ENCODE results near the gene TRPM2.

TRPM2 gene

DNA sequence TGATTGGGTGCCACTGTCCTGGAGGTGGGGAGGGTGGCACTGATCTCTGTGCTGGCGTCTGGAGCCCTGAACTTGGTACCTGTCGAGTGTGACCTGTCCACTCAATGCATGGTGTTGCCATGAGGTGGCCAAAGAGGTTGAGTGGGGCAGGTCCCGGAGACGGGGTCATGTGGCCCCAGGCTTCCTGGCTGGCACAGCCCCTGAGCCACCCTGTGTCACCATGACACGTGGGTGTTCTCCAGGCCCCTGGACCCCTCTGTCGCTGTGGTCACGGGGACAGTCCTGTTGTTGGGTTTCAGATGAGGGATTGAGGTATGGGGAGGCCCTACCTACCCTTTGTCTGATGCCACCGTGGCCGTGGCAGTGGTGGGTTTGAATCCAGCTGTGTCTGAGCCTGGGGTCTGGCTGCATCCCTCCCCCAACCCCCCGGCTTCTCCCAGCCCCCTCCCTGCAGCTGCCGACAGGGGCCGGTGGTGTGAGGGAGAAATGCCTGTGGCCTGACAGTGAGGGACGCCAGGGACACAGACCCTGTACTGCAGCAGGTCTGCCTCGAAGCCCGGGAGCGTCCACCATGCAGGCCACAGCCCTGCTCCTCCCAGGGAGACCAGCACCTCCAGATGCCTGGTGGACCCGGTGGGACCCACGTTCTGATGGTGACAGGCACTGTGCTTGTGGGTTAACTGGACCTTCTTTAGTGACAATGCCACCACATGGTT, 12.0 kb downstream of the TRPM2 start:
- TF ChIP-seq, protein P1, sequence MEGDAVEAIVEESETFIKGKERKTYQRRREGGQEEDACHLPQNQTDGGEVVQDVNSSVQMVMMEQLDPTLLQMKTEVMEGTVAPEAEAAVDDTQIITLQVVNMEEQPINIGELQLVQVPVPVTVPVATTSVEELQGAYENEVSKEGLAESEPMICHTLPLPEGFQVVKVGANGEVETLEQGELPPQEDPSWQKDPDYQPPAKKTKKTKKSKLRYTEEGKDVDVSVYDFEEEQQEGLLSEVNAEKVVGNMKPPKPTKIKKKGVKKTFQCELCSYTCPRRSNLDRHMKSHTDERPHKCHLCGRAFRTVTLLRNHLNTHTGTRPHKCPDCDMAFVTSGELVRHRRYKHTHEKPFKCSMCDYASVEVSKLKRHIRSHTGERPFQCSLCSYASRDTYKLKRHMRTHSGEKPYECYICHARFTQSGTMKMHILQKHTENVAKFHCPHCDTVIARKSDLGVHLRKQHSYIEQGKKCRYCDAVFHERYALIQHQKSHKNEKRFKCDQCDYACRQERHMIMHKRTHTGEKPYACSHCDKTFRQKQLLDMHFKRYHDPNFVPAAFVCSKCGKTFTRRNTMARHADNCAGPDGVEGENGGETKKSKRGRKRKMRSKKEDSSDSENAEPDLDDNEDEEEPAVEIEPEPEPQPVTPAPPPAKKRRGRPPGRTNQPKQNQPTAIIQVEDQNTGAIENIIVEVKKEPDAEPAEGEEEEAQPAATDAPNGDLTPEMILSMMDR (IDR thresholded peaks at IDR 0.05; ENCODE audit: insufficient read depth, low read depth, low read length, missing control alignments), result no peak
- no peak for DNase-seq (ENCODE audit: low read depth)
- no peak overlapping the region for H3K4me3 ChIP-seq (ENCODE audit: low read depth, low read length)

DNA sequence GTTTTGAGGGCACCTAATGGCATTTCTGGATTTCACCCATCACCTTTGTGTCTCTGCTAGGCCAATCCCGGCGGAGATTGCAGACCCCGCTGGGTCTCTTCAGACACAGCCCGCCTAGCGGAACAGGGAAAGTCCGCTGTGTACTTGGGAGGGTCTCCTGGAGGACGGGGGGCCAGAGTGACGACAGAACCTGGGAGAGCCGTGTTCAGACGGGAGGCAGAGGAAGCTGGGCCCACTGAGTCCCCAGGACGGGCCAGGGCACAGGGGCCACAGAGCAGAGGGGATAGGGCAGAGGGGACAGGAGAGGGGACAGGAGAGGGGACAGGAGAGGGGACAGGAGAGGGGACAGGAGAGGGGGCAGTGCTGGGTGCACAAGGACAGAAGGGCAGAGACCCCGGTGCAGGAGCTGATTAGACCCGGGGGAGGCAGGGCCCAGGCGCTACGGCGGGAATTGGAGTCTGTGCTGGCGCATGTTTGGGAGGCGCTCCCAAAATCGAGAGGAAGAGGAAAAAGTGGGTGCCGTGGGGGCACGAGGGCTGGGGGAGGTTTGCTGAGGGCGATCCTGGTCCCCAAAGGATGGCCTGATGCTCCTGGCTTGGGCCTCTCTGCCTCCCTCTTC, 12.7 kb downstream of the TRPM2 start:
- H3K4me3 ChIP-seq (ENCODE audit: low read depth, low read length), result no peak overlapping the region

DNA sequence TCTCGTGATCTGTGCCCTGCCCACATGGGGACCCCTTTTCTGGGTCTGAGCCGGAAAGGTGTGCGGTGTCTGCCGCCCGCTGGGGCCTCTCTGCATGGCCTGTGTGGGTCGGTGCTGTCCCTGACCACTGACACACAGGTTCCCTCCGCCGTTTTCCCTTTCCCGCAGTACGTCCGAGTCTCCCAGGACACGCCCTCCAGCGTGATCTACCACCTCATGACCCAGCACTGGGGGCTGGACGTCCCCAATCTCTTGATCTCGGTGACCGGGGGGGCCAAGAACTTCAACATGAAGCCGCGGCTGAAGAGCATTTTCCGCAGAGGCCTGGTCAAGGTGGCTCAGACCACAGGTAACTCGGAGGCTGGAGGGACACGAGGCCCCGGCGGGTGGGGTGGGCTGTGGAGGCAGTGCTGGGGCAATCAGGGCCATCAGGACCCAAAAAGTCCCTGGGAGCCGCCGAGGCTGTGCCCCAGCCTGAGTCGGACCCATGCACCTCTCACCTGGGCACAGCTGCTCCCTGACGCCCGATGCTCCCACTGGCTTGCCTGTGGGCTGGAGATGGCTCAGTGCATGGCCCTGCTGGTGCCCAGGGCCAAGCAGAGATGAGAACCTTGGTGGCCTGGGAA, 13.3 kb downstream of the TRPM2 start:
- no peak overlapping the region for H3K4me3 ChIP-seq (ENCODE audit: low read depth, low read length)
- TF ChIP-seq, protein P1 (IDR thresholded peaks at IDR 0.05; ENCODE audit: insufficient read depth, low read depth, low read length, missing control alignments), result no peak
- DNase-seq (ENCODE audit: low read depth), result no peak

More for the DNA sequence above, 12.7 kb downstream of the TRPM2 start:
- TF ChIP-seq, protein P1 (IDR thresholded peaks at IDR 0.05; ENCODE audit: insufficient read depth, low read depth, low read length, missing control alignments), result no peak
- DNase-seq (ENCODE audit: low read depth), result no peak

DNA sequence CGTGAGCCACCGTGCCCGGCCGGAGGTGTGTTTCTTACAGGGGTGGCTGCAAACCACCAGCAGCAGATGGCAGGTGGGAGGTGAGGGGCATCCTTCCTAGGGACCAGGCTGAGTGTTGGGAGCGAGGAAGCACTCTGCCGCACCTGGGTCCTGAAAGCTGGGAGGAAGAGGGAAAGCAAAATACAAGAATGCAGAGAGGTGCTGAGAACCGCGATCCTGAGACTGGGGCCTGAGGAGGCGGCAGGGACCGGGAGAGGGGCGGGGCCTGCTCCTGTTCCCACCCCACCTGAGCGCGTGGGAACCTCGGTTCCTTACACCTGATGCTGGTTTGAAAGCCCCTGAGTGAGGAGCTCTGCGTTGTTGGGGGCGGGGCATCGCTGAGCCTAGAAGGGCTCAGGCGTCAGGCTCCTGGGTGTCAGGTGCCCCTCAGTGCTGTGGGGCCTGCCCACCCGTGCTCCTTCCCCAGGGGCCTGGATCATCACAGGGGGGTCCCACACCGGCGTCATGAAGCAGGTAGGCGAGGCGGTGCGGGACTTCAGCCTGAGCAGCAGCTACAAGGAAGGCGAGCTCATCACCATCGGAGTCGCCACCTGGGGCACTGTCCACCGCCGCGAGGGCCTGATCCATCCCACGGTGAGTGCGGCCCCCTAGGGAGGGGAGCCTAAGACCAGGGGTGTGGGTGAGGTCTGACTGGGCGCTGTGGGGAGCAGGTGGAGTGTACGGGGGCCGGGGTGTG, 15.5 kb downstream of the TRPM2 start:
- no peak overlapping the region for H3K4me3 ChIP-seq (ENCODE audit: low read depth, low read length)
- no peak for DNase-seq (ENCODE audit: low read depth)
- TF ChIP-seq, protein P1 (IDR thresholded peaks at IDR 0.05; ENCODE audit: insufficient read depth, low read depth, low read length, missing control alignments), result no peak

DNA sequence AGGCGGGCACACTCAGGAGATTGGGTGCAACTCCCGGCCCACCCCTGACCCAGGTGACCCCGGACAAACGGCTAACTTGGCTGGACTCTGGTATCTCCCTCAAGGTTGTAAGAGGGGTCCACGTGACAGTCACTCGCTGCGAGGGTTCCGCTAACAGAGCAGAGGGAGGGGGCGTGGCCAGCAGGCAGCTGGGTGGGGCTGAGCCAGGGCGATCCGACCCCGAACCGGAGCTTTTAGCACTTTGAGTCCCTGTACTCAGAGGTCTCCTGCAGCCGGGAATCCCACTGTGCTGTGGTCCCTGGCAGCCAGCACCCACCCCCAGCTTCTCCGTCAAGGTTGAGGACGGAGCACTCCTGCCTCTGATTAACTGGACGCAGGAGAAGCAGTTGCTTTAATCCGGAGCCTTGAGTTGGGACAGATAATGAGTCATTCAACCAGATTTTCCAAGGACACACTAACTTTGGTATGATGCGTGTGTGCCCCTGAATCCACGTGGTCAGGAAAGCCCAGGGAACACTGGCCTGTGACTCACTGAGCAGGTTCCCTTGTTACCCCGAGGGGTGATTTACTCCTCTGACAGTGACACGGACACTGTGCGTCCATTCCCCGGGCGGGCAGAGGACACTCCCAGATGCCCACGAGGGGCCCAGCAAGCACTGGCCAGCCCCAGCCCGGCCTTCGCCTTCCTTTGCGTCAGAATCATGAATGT, 16.8 kb downstream of the TRPM2 start:
- TF ChIP-seq, protein P1 (IDR thresholded peaks at IDR 0.05; ENCODE audit: insufficient read depth, low read depth, low read length, missing control alignments), result no peak
- H3K4me3 ChIP-seq (ENCODE audit: low read depth, low read length), result no peak overlapping the region
- no peak for DNase-seq (ENCODE audit: low read depth)

DNA sequence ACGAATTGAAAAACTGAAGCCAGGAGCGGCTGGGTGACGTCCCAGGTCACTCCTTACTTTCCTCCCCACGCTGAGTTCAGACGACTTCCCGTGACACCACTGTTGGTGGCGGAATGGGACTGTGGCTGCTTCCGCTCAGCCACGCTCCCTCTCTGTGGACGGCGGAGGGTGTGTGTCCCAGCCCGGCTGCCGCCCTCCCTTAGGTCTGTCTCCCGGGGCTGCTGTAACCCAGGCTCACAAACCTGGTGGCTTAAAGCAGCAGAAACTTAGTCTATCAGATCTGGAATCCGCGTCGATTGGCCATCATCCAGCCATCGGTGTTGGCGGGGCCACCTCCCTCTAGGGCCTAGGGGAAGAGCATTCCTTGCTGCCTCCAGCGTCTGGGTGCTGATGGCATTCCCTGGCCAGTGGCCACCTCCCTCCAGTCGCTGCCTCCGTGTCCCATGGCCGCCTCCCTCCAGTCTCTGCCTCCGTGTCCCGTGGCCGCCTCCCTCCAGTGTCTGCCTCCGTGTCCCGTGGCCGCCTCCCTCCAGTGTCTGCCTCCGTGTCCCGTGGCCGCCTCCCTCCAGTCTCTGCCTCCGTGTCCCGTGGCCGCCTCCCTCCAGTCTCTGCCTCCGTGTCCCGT, 17.5 kb downstream of the TRPM2 start:
- DNase-seq (ENCODE audit: low read depth), result no peak
- no peak overlapping the region for H3K4me3 ChIP-seq (ENCODE audit: low read depth, low read length)
- TF ChIP-seq, protein P1 (IDR thresholded peaks at IDR 0.05; ENCODE audit: insufficient read depth, low read depth, low read length, missing control alignments), result no peak

Measured in GM12865 (cell line).